PC-9 (cell line): ENCODE data around the gene PLEKHA7. TPM values are rescaled to one million over a fixed set of nuclear protein-coding genes. Genes with fewer than 3 reads are reported as not detected.

Experiments used
- BruUV-seq: library from RNA; stranded (reverse); fragments of 400-500 nt; replicated peaks from 2 replicates; lab custom pipeline; 2021; lab: Mats Ljungman, UMichigan
- CTCF ChIA-PET: fragments of 300-600 bp; sonication (Branson Sonifier 250); formaldehyde crosslinking; loops from one replicate; lab custom pipeline; 2022; ENCODE audit warnings: antibody characterized with exemption; lab: Charles Lee
- POLR2A ChIA-PET: fragments of 300-600 bp; sonication (Branson Sonifier 250); formaldehyde crosslinking; loops from one replicate; lab custom pipeline; 2022; ENCODE audit warnings: antibody characterized with exemption; ENCODE audit not compliant: unreplicated experiment; lab: Charles Lee
- DNase-seq, 2 experiments: peaks; one replicate each; pipeline versions ENCODE4 v3.0.0 to v3.0.0-alpha.2; 2015 to 2022; ENCODE audit warnings: mixed read lengths in 1 of 2
- H2AFZ ChIP-seq: fragments of 200-600 bp; sonication (generic); 2 replicates; pipeline ENCODE4 v1.8.1; 2017; ENCODE audit warnings: antibody characterized with exemption
- H3F3A ChIP-seq: fragments of 200-600 bp; sonication (generic); 2 replicates; pipeline ENCODE4 v1.8.1; 2017; ENCODE audit warnings: antibody characterized with exemption, mild to moderate bottlenecking, low read depth; ENCODE audit not compliant: insufficient read depth
- H3K27ac ChIP-seq: fragments of 200-600 bp; sonication (generic); 2 replicates; pipeline ENCODE4 v1.6.1; 2016; ENCODE audit warnings: mixed run types
- H3K27me3 ChIP-seq: fragments of 200-600 bp; sonication (generic); 2 replicates; pipeline ENCODE4 v1.6.1; 2016; ENCODE audit warnings: low read depth, mixed run types; ENCODE audit not compliant: insufficient read depth
- H3K36me3 ChIP-seq: fragments of 200-600 bp; sonication (generic); 2 replicates; pipeline ENCODE4 v1.6.1; 2016; ENCODE audit warnings: low read depth, mixed run types
- H3K4me1 ChIP-seq: fragments of 200-600 bp; sonication (generic); replicated peaks from 2 replicates; pipeline ENCODE4 v1.6.1; 2016; ENCODE audit warnings: mixed run types; ENCODE audit not compliant: insufficient read depth
- H3K4me2 ChIP-seq: fragments of 200-600 bp; sonication (generic); 2 replicates; pipeline ENCODE4 v1.6.1; 2017; ENCODE audit warnings: mixed run types
- H3K4me3 ChIP-seq: fragments of 200-600 bp; sonication (generic); 2 replicates; pipeline ENCODE4 v1.6.1; 2016; ENCODE audit warnings: mixed run types
- H3K79me2 ChIP-seq: fragments of 200-600 bp; sonication (generic); 2 replicates; pipeline ENCODE4 v1.6.1; 2017; ENCODE audit warnings: low read depth, mixed run types
- H3K9me2 ChIP-seq: fragments of 200-600 bp; sonication (generic); 2 replicates; pipeline ENCODE4 v1.8.1; 2017; ENCODE audit warnings: mild to moderate bottlenecking; ENCODE audit not compliant: insufficient read depth
- H3K9me3 ChIP-seq: fragments of 200-600 bp; sonication (generic); 2 replicates; pipeline ENCODE4 v1.8.1; 2016; ENCODE audit warnings: low read depth; ENCODE audit not compliant: insufficient read depth
- H4K20me1 ChIP-seq: fragments of 200-600 bp; sonication (generic); 2 replicates; pipeline ENCODE4 v1.8.1; 2017; ENCODE audit not compliant: insufficient read depth
- CTCF ChIP-seq: fragments of 200-600 bp; sonication (generic); conservative IDR thresholded peaks from 2 replicates; pipeline ENCODE4 v1.6.1; 2017; ENCODE audit warnings: mixed run types, antibody characterized with exemption, mild to moderate bottlenecking, moderate library complexity
- EZH2 ChIP-seq: fragments of 200-600 bp; sonication (generic); IDR thresholded peaks from 2 replicates; pipeline ENCODE4 v1.8.0; 2017; ENCODE audit warnings: antibody characterized with exemption, low read depth
- intact Hi-C: fragments of 100-400 bp; cut with micrococcal nuclease; formaldehyde crosslinking; loops from one replicate; pipeline ENCODE4 v1.10.0; 2022; ENCODE audit not compliant: unreplicated experiment
- total RNA-seq: library from RNA; stranded (reverse); gene quantifications from 2 replicates; pipeline ENCODE4 v1.2.3, GENCODE V29; 2021

PLEKHA7 gene
- total RNA-seq, 1 experiment from 2014 or later = 26.9 TPM

DNA sequence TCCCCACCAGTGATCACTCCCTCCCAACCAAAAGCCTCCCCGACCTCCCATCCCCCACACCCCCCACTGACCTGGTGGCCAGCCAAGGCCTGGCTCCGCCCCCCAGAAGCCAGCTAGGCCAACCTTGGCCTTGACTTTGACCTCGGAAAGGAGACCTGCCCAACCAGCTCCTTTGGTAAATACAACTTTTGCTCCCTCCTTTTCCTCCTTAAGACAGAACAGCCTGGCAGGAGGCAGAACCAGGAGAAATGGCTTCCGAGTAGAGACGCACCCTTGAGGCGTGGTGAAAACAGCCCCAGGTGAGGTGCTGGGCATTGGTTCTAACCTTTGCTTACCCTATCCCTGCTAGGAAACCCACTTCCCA lies 27.0 kb downstream of the PLEKHA7 start:
- H3F3A ChIP-seq = peaks cover 59% of the 10 kb centered on the region
- peaks cover 77% of the 10 kb centered on the region for H3K4me1 ChIP-seq
- H3K9me3 ChIP-seq = no peaks in the 10 kb centered on the region
- POLR2A ChIA-PET = interaction anchor here (0.7 kb wide), 2 partner anchors 15 to 28 kb away, joined by 3 read pairs; no protein-coding TSS in a partner anchor
- DNase-seq = peak; percentile 67 to 81
- H3K27me3 ChIP-seq = no peaks in the 10 kb centered on the region
- intact Hi-C loops = loop anchor here (1.0 to 10.0 kb wide), 4 partner anchors 26 to 218 kb away; partner anchors contain the start of gene PIK3C2A
- peak overlapping the region; percentile 81 for H3K4me2 ChIP-seq
- peak overlapping the region; percentile 76 for H3K27ac ChIP-seq
- CTCF ChIA-PET = interaction anchor here (1.1 kb wide), 1 partner anchor 26 kb away, joined by 4 read pairs; no protein-coding TSS in a partner anchor
- peaks cover 70% of the 10 kb centered on the region for H3K79me2 ChIP-seq
- peak overlapping the region; percentile 40; the same call in 1 of the 2 replicates for H3K4me3 ChIP-seq
- no peaks in the 10 kb centered on the region for H3K9me2 ChIP-seq
- TF ChIP-seq CTCF = no peak
- no peak for TF ChIP-seq EZH2
- no TSS peak for BruUV-seq
- no peaks in the 10 kb centered on the region for H4K20me1 ChIP-seq
- H3K36me3 ChIP-seq = no peaks in the 10 kb centered on the region
- no peak overlapping the region for H2AFZ ChIP-seq

DNA sequence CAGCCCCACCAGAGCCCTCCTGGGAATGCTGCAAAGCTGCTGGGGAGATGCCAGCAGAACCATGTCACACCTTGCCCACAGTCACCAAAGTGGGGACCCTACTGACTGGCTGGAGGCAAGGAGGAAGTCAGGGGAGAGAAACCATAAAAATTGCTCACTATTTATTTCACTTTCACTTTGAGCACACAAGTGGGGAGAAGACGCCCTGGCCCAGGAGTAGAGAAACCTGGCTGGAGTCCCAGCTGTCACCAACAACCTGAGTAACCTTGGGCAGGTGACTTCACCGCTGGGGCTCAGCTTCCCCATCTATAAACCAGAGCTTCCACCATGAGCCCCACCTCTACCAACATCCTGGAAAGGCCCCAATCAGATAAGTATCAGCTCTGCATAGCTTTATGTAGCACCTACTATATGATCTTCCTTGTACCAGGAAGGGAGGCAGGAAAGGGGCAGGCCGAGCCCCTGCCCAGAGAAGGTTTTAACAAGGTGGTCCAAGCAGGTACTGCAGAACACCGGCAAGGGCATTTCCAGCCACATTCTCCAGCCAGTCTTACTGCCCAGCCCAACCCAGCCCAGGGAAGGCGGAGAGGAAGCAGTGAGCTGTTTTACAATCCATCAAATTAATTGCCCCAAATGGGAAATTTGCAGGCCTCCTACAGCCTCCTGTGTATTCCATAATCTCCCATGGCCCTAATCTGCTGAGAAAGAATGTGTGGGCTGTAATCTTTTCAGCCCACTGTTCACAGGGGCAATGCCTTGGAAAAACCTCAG lies 27.6 kb downstream of the PLEKHA7 start:
- peaks cover 83% of the 10 kb centered on the region for H3K4me1 ChIP-seq
- peaks cover 64% of the 10 kb centered on the region for H3F3A ChIP-seq
- H3K79me2 ChIP-seq = peaks cover 64% of the 10 kb centered on the region
- no TSS peak for BruUV-seq
- peak overlapping the region; percentile 28; the same call in 1 of the 2 replicates for H3K4me3 ChIP-seq
- TF ChIP-seq EZH2 (no peak), CTCF (no peak)
- no peaks in the 10 kb centered on the region for H3K27me3 ChIP-seq
- H3K36me3 ChIP-seq = no peaks in the 10 kb centered on the region
- intact Hi-C loops = loop anchor here (1.0 to 10.0 kb wide), 4 partner anchors 27 to 218 kb away; partner anchors contain the start of gene PIK3C2A
- H4K20me1 ChIP-seq = no peaks in the 10 kb centered on the region
- H3K4me2 ChIP-seq = peak overlapping the region; percentile 81
- no peaks in the 10 kb centered on the region for H3K9me2 ChIP-seq
- POLR2A ChIA-PET = interaction anchor here (0.7 kb wide), 2 partner anchors 14 to 28 kb away, joined by 3 read pairs; no protein-coding TSS in a partner anchor
- no peak overlapping the region for H2AFZ ChIP-seq
- no peaks in the 10 kb centered on the region for H3K9me3 ChIP-seq
- peak overlapping the region; percentile 76 for H3K27ac ChIP-seq
- DNase-seq = peak; percentile 81 to 88
- CTCF ChIA-PET = interaction anchor here (0.6 to 1.1 kb wide), 2 partner anchors 27 to 41 kb away, joined by 3 to 4 read pairs; no protein-coding TSS in a partner anchor

DNA sequence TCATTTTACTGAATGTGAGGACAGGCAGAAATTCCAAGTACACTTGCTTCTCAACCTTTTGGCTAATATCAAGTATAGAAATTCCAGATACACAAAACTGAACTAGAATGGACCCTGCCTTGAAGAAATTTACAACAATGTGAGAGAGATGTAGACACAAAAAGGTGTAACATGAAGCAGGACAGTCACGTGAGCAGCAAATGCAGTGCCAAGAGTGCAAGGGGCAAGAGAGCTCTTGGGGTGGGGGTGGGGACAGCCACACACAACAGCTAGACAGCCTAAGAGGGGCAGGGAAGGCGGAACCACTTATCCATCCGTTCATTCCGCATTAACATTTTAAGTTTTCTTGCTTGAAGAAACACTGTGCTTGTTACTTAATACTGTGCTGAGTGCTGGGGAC lies 28.9 kb downstream of the PLEKHA7 start:
- H3K27me3 ChIP-seq = no peaks in the 10 kb centered on the region
- H3K4me3 ChIP-seq = no peak overlapping the region
- 0 out of 2 replicates have a peak overlapping the region, but pooled peaks have one; percentile 81 for H3K4me2 ChIP-seq
- peaks cover 96% of the 10 kb centered on the region for H3K4me1 ChIP-seq
- no TSS peak for BruUV-seq
- peaks cover 64% of the 10 kb centered on the region for H3K79me2 ChIP-seq
- no peak overlapping the region for H2AFZ ChIP-seq
- intact Hi-C loops = loop anchor here (10.0 kb wide), 1 partner anchor 220 kb away; the partner anchor contains the start of gene PIK3C2A
- peaks cover 70% of the 10 kb centered on the region for H3F3A ChIP-seq
- ChIA-PET POLR2A (no interaction called here), CTCF (no interaction called here)
- no peak overlapping the region for H3K27ac ChIP-seq
- H3K9me2 ChIP-seq = no peaks in the 10 kb centered on the region
- no peaks in the 10 kb centered on the region for H3K9me3 ChIP-seq
- no peak for DNase-seq
- TF ChIP-seq EZH2 (no peak), CTCF (no peak)
- no peaks in the 10 kb centered on the region for H3K36me3 ChIP-seq
- H4K20me1 ChIP-seq = no peaks in the 10 kb centered on the region
